Cardiac fibroblast (primary cell): ENCODE measurements around the gene AHCYL2.
"Not testable (repeated sequence)": the region's sequence is repeated elsewhere in the genome, so short reads cannot be mapped to it uniquely, and the experiment has no call there.

Experiments used
- DNase-seq, 2 donors: peaks; one replicate each; pipeline versions ENCODE4 v3.0.0 to v3.0.0-alpha.2; 2010; ENCODE audit warnings: low read depth in 2 of 2
- H3K4me3 ChIP-seq, 2 donors: replicated peaks in 1 of 2; 1 replicate in 1 of 2; 2 replicates in 1 of 2; pipeline ENCODE4 v1.5.1; 2011; ENCODE audit warnings: low read depth in 2 of 2, low read length in 2 of 2, mild to moderate bottlenecking in 2 of 2, moderate library complexity in 1 of 2
- CTCF ChIP-seq: IDR thresholded peaks from one replicate; pipeline ENCODE4 v1.5.1; 2011; ENCODE audit warnings: low read depth, mild to moderate bottlenecking, low read length, inconsistent platforms

Gene AHCYL2

DNA sequence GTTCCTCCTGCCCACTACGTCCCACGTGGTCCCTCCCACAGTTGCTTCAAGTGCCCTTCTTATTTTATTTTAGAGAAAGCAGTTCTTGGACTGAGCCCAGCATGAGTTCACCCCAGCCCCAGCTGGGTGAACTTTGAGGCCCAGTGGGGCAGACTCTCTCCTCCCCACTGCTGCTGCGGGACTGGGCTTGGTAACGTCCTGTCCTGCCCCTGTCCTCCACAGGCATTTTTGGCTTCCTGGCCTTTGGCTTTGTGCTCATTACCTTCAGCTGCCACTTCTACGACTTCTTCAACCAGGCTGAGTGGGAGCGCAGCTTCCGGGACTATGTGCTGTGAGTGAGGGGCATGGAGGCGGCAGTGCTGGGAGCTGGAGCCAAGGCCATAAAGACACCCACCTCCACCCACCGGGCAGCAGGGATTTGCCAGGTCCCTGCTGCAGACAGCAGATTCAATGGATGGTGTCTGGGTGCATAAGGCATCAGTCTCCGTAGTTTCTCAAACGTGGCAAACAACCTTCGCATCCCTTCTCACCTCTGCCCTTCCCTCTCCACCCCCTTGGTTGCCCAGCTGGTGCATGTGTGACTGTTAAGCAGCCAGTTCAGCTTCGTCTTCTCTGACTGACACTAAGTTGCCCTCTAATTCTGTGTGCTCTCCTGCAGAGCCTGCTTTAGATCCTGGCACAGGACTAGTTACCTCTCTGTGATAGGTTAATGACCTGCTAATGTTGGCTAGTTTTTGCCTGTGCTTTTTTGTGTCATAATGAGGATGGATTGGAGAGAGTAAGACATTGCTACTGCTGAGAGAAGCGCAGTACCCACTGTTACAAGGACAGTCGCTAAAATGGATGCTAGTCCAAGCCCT, 15.5 kb upstream of the AHCYL2 start:
- TF ChIP-seq CTCF: no peak
- H3K4me3 ChIP-seq: no peak overlapping the region
- DNase-seq: no peak

GRCh38 chr7:129210256-129210988, 14.4 kb upstream of the AHCYL2 start:
- H3K4me3 ChIP-seq: no peak overlapping the region
- peak; percentile 69 to 71 for DNase-seq
- TF ChIP-seq CTCF: peak; percentile 84

GRCh38 chr7:129210989-129211312, 13.9 kb upstream of the AHCYL2 start:
- DNase-seq: no peak
- no peak overlapping the region for H3K4me3 ChIP-seq
- no peak for TF ChIP-seq CTCF

DNA sequence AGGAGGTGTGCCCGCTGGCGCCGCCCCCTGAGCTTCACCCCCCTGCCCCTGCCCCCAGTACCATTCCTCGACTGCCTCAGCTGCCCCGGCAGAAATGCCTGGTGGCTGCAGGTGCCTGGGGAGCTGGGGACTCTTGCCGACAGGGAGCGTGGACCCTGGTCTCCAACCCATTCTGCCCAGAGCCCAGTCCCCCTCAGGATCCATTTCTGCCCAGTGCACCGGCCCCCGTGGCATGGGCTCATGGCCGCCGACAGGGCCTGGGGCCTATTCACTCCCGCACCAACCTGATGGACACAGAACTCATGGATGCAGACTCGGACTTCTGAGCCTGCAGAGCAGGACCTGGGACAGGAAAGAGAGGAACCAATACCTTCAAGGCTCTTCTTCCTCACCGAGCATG, 12.7 kb upstream of the AHCYL2 start:
- no peak overlapping the region for H3K4me3 ChIP-seq
- no peak for TF ChIP-seq CTCF
- no peak for DNase-seq

- H3K4me3 ChIP-seq: no peak overlapping the region
Measured at GRCh38 chr7:129212596-129212995, 12.2 kb upstream of the AHCYL2 start.

DNA sequence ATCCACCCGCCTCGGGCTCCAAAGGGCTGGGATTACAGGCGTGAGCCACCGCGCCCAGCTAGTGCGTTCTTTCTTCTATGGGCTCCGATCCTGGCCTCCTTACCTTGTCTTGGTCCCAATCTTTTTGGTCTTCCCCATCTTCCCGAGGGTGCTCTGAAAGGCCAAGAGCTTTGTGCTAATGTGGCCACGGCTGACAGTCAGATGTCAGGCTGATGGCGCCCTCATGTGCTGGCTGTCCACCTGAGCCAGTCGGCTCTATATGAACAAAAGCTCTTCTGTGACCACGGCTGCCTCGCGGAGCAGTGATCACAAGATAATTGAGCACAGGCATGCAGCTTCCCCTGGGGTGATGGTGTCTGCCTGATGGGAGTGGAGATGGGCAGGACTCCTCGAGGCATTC, 11.0 kb upstream of the AHCYL2 start:
- TF ChIP-seq CTCF: no peak
- peak in 1 of 2 donors; percentile 14 for DNase-seq
- no peak overlapping the region for H3K4me3 ChIP-seq

More at GRCh38 chr7:129212596-129212995, 12.2 kb upstream of the AHCYL2 start:
- no peak for DNase-seq
- no peak for TF ChIP-seq CTCF

DNA sequence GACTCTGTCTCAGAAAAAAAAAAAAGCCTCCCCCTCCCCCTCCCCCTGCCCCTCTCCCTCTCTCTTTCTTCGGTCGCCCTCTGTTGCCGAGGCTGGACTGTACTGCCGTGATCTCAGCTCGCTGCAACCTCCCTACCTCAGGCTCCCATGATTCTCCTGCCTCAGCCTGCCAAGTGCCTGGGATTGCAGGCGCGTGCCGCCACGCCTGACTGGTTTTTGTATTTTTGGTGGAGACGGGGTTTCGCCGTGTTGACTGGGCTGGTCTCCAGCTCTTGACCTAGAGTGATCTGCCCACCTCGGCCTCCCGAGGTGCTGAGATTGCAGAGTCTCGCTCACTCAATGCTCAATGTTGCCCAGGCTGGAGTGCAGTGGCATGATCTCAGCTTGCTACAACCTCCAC, 9.1 kb upstream of the AHCYL2 start:
- DNase-seq, H3K4me3 ChIP-seq: not testable (repeated sequence)

GRCh38 chr7:129216101-129216715, 8.6 kb upstream of the AHCYL2 start:
- not testable (repeated sequence) for DNase-seq, H3K4me3 ChIP-seq

- not testable (repeated sequence) for DNase-seq, H3K4me3 ChIP-seq
Measured at GRCh38 chr7:129216821-129217416, 7.9 kb upstream of the AHCYL2 start.
